GM12878 (cell line): Measurements from ENCODE around the gene PLEKHD1. TPM values are rescaled to one million over a fixed set of nuclear protein-coding genes. Genes with fewer than 3 reads are reported as not detected.

ENCODE experiments used
- ATF7 ChIP-seq: fragments of 450-650 bp; IDR thresholded peaks from 2 replicates; pipeline ENCODE4 v1.6.1; 2016; ENCODE audit warnings: low read depth, mild to moderate bottlenecking
- BCL3 ChIP-seq: IDR thresholded peaks from 2 replicates; pipeline ENCODE4 v1.6.1; 2011; ENCODE audit warnings: borderline replicate concordance, low read depth, mild to moderate bottlenecking, moderate library complexity, low read length; ENCODE audit not compliant: insufficient read depth, poor library complexity, severe bottlenecking
- BCLAF1 ChIP-seq: fragments of 450-650 bp; IDR thresholded peaks from 2 replicates; pipeline ENCODE4 v1.6.1; 2017; ENCODE audit warnings: antibody characterized with exemption, mild to moderate bottlenecking, moderate library complexity
- CEBPB ChIP-seq, 2 experiments: fragments of 150-350 bp in 1 of 2; IDR thresholded peaks; 2 replicates each; pipeline ENCODE4 v1.6.1; 2012 to 2014; ENCODE audit warnings: low read depth in 2 of 2, low read length in 2 of 2, borderline replicate concordance in 1 of 2, inconsistent platforms in 1 of 2
- IKZF1 ChIP-seq: fragments of 450-650 bp; conservative IDR thresholded peaks from 2 replicates; pipeline ENCODE4 v1.6.1; 2017; ENCODE audit warnings: antibody characterized with exemption, mild to moderate bottlenecking
- IRF4 ChIP-seq: IDR thresholded peaks from 2 replicates; pipeline ENCODE4 v1.6.1; 2011; ENCODE audit warnings: low read depth, low read length
- IRF5 ChIP-seq: fragments of 450-650 bp; IDR thresholded peaks from 2 replicates; pipeline ENCODE4 v1.6.1; 2017; ENCODE audit warnings: borderline replicate concordance
- JUNB ChIP-seq: IDR thresholded peaks from 2 replicates; pipeline ENCODE4 v1.6.1; 2016; ENCODE audit warnings: antibody characterized with exemption, mild to moderate bottlenecking
- MEF2A ChIP-seq: IDR thresholded peaks from 2 replicates; pipeline ENCODE4 v1.6.1; 2011; ENCODE audit warnings: low read depth, mild to moderate bottlenecking, low read length, moderate library complexity; ENCODE audit not compliant: insufficient read depth
- MYB ChIP-seq: fragments of 150-350 bp; IDR thresholded peaks from 2 replicates; pipeline ENCODE4 v1.6.1; 2014; ENCODE audit warnings: mild to moderate bottlenecking, low read depth, low read length, borderline replicate concordance
- NFIC ChIP-seq: IDR thresholded peaks from 2 replicates; pipeline ENCODE4 v1.6.1; 2012; ENCODE audit warnings: low read depth, mild to moderate bottlenecking, inconsistent platforms, low read length, moderate library complexity
- NR2C2 ChIP-seq: IDR thresholded peaks from 2 replicates; pipeline ENCODE4 v1.6.1; 2011; ENCODE audit warnings: borderline replicate concordance, low read depth; ENCODE audit not compliant: control insufficient read depth, insufficient read length
- PBX3 ChIP-seq: IDR thresholded peaks from 2 replicates; pipeline ENCODE4 v1.6.1; 2011; ENCODE audit warnings: mild to moderate bottlenecking, low read depth, low read length, moderate library complexity; ENCODE audit not compliant: insufficient replicate concordance
- POLR2A ChIP-seq: IDR thresholded peaks from 2 replicates; pipeline ENCODE4 v1.6.1; 2011; ENCODE audit warnings: low read depth, mild to moderate bottlenecking, low read length
- POLR2AphosphoS5 ChIP-seq: IDR thresholded peaks from 2 replicates; pipeline ENCODE4 v1.6.1; 2011; ENCODE audit warnings: mild to moderate bottlenecking, low read length, inconsistent platforms
- POU2F2 ChIP-seq: IDR thresholded peaks from 3 replicates; pipeline ENCODE4 v1.6.1; 2011; ENCODE audit warnings: low read depth, mild to moderate bottlenecking, low read length, borderline replicate concordance
- TCF12 ChIP-seq: IDR thresholded peaks from 2 replicates; pipeline ENCODE4 v1.6.1; 2011; ENCODE audit warnings: low read depth, mild to moderate bottlenecking, low read length
- YY1 ChIP-seq: IDR thresholded peaks from 2 replicates; pipeline ENCODE4 v1.6.1; 2011; ENCODE audit warnings: low read depth, mild to moderate bottlenecking, low read length
- ZBED1 ChIP-seq: IDR thresholded peaks from 2 replicates; pipeline ENCODE4 v1.6.1; 2016; ENCODE audit warnings: borderline replicate concordance
- ZBTB33 ChIP-seq: fragments of 450-650 bp; IDR thresholded peaks from 2 replicates; pipeline ENCODE4 v1.6.1; 2017; ENCODE audit warnings: mild to moderate bottlenecking
- ZNF207 ChIP-seq: fragments of 450-650 bp; IDR thresholded peaks from 2 replicates; pipeline ENCODE4 v1.6.1; 2014; ENCODE audit warnings: antibody characterized with exemption, mild to moderate bottlenecking, borderline replicate concordance
- ZZZ3 ChIP-seq: IDR thresholded peaks from 2 replicates; pipeline ENCODE4 v1.6.1; 2011; ENCODE audit warnings: low read depth; ENCODE audit not compliant: control insufficient read depth, insufficient read length
- polyA plus RNA-seq, 11 experiments: library from polyadenylated mRNA; depleted of rRNA in 4 of 11; unstranded in 6 of 11; stranded (reverse) in 5 of 11; fragments of >200 nt; fragmentation: Nextera tagmentation in 4 of 11; fragmentation: Illumina TruSeq in 1 of 11; extraction: Ambion mirVana in 4 of 11; extraction: Trizol in 1 of 11; gene quantifications; 1 replicate in 1 of 11; 2 replicates in 10 of 11; pipeline versions ENCODE4 v1.2.1 to v1.2.3, GENCODE V29; 2011 to 2016; ENCODE audit warnings: inconsistent platforms in 2 of 11, missing spikeins in 2 of 11, low read depth in 1 of 11
- total RNA-seq, 4 experiments: library from RNA; depleted of rRNA in 3 of 4; stranded (reverse); fragments of >200 nt in 3 of 4; fragmentation: Illumina TruSeq in 1 of 4; extraction: Trizol in 1 of 4; gene quantifications; 2 replicates each; pipeline versions ENCODE4 v1.2.1 to v1.2.3, GENCODE V29; 2013 to 2021

Gene PLEKHD1
- total and polyA plus RNA-seq, 10 of the 15 experiments (the other 5 are each of a cell fraction or from before 2014, with no cell fraction given): 0.01 to 0.08 (median 0.04) TPM; not detected in 6

- TF ChIP-seq ZBED1 (peak; percentile 57; the same call in 1 of the 2 replicates), BCL3 (peak; percentile 34), ZBTB33 (no peak), IKZF1 (0 out of 2 replicates have a peak, but pooled peaks have one; percentile 20), TCF12 (0 out of 2 replicates have a peak, but pooled peaks have one; percentile 63), IRF4 (0 out of 2 replicates have a peak, but pooled peaks have one; percentile 58), NFIC (peak; percentile 68; the same call in 1 of the 2 replicates), IRF5 (no peak), MYB (no peak), CEBPB (IDR thresholded peaks at IDR 0.05; ENCODE audit: borderline replicate concordance in 1 of 2, low read depth in 2 of 2, low read length in 2 of 2) (peak in 1 of 2 experiments; percentile 66; a peak in 1 of 4 replicates), POU2F2 (no peak), ZZZ3 (no peak), JUNB (no peak), YY1 (no peak), NR2C2 (no peak), ATF7 (peak; percentile 32; the same call in 1 of the 2 replicates), POLR2A (peak; percentile 57), BCLAF1 (no peak), POLR2AphosphoS5 (peak; percentile 52; the same call in 1 of the 2 replicates), MEF2A (no peak), ZNF207 (no peak), PBX3 (no peak)
Measured at GRCh38 chr14:69441948-69442347, 42.6 kb upstream of the PLEKHD1 start (continued).
